T-cell (primary cell): ENCODE data around the gene TOMM7. TPM values are rescaled to one million over a fixed set of nuclear protein-coding genes. Genes with fewer than 3 reads are reported as not detected.

Experiments used
- ATAC-seq, 4 experiments: fragments of 200-7000 bp in 3 of 4; fragments of 150-1000 bp in 1 of 4; cut with Tn5 transposase; replicated peaks in 1 of 4; 1 replicate in 3 of 4; 2 replicates in 1 of 4; pipeline ENCODE4 v1.10.0; 2021; ENCODE audit warnings: moderate library complexity in 3 of 4, mild to moderate bottlenecking in 2 of 4, moderate number of reproducible peaks in 1 of 4
- CTCF ChIA-PET, 2 donors: fragments of 300-600 bp; sonication (Branson Sonifier 250); formaldehyde crosslinking; loops; one replicate each; lab custom pipeline; 2022; ENCODE audit warnings: antibody characterized with exemption in 2 of 2; lab: Charles Lee
- POLR2A ChIA-PET, 2 donors: fragments of 300-600 bp; sonication (Branson Sonifier 250); formaldehyde crosslinking; loops; one replicate each; lab custom pipeline; 2022; ENCODE audit warnings: antibody characterized with exemption in 2 of 2; lab: Charles Lee
- DNase-seq, 35 experiments: peaks; one replicate each; pipeline versions ENCODE4 v3.0.0 to v3.0.0-alpha.2; 2013 to 2023
- H3K27ac ChIP-seq: one replicate; pipeline ENCODE4 v1.5.1; 2013; ENCODE audit warnings: low read length
- H3K27me3 ChIP-seq, 2 experiments: replicated peaks in 1 of 2; 1 replicate in 1 of 2; 2 replicates in 1 of 2; pipeline versions ENCODE4 v1.6.1 to v1.7.0; 2013; ENCODE audit warnings: low read length in 1 of 2, mixed read lengths in 1 of 2; ENCODE audit not compliant: control insufficient read depth in 2 of 2, insufficient read depth in 2 of 2; ENCODE audit errors: extremely low read depth in 1 of 2
- H3K36me3 ChIP-seq, 2 donors: 1 replicate in 1 of 2; 2 replicates in 1 of 2; pipeline versions ENCODE4 v1.6.1 to v1.7.0; 2013; ENCODE audit warnings: low read length in 1 of 2; ENCODE audit not compliant: control insufficient read depth in 2 of 2, insufficient read depth in 1 of 2; ENCODE audit errors: extremely low read depth in 1 of 2
- H3K4me1 ChIP-seq, 2 experiments: 1 replicate in 1 of 2; 2 replicates in 1 of 2; pipeline versions ENCODE4 v1.6.1 to v1.7.0; 2013; ENCODE audit warnings: low read length in 2 of 2, mixed read lengths in 1 of 2; ENCODE audit not compliant: insufficient read depth in 2 of 2, control insufficient read depth in 1 of 2; ENCODE audit errors: extremely low read depth in 1 of 2
- H3K4me3 ChIP-seq, 2 donors: 1 replicate in 1 of 2; 2 replicates in 1 of 2; pipeline versions ENCODE4 v1.5.1 to v1.7.0; 2013; ENCODE audit warnings: mild to moderate bottlenecking in 2 of 2, low read length in 1 of 2, moderate library complexity in 1 of 2; ENCODE audit not compliant: control insufficient read depth in 1 of 2; ENCODE audit errors: extremely low read depth in 1 of 2
- H3K9me3 ChIP-seq: 2 replicates; pipeline ENCODE4 v1.7.0; 2013
- H3K27ac Mint-ChIP-seq, 2 donors: one replicate each; pipeline ENCODE4 v1.8.0; 2020 to 2021; ENCODE audit warnings: mild to moderate bottlenecking in 2 of 2, mixed read lengths in 2 of 2
- H3K27me3 Mint-ChIP-seq, 2 donors: one replicate each; pipeline ENCODE4 v1.8.0; 2021 to 2022; ENCODE audit warnings: mixed read lengths in 2 of 2
- H3K36me3 Mint-ChIP-seq: one replicate; pipeline ENCODE4 v1.8.0; 2021; ENCODE audit warnings: mixed read lengths
- H3K4me1 Mint-ChIP-seq, 3 donors: one replicate each; pipeline ENCODE4 v1.8.0; 2020 to 2022; ENCODE audit warnings: mixed read lengths in 3 of 3, mild to moderate bottlenecking in 1 of 3
- H3K4me3 Mint-ChIP-seq, 3 donors: one replicate each; pipeline ENCODE4 v1.8.0; 2020 to 2022; ENCODE audit warnings: mild to moderate bottlenecking in 3 of 3, mixed read lengths in 3 of 3, moderate library complexity in 3 of 3
- H3K9me3 Mint-ChIP-seq, 3 donors: one replicate each; pipeline ENCODE4 v1.8.0; 2020 to 2022; ENCODE audit warnings: mixed read lengths in 3 of 3
- WGBS: methylation state at CpG from one replicate; pipeline ENCODE4 v1.1.5; 2013; ENCODE audit warnings: missing lambda C conversion rate; ENCODE audit not compliant: insufficient coverage; 5-methylcytosine and 5-hydroxymethylcytosine counted together
- total RNA-seq, 35 experiments: library from RNA in 6 of 35; stranded (reverse) in 6 of 35; fragments of 120-200 nt in 1 of 35; gene quantifications; one replicate each; pipeline versions ENCODE4 v1.2.1 to v1.2.4 and lab custom pipeline; 2013 to 2026

TOMM7 gene
- total RNA-seq, 5 donors from 2014 or later (not counting 1 experiment from before 2014, with no cell fraction given), result 532 to 695 (median 613) TPM

- Mint-ChIP-seq H3K9me3 (no peaks in the 10 kb centered on the region), H3K36me3 (peaks cover 22% of the 10 kb centered on the region), H3K27ac (no peak overlapping the region), H3K27me3 (no peaks in the 10 kb centered on the region), H3K4me3 (no peak overlapping the region), H3K4me1 (peaks cover 10 to 16% (median 13%) of the 10 kb centered on the region in 3 donors)
- ATAC-seq (no peak), DNase-seq (no peak)
- H3K36me3 ChIP-seq, result peaks cover 3 to 11% of the 10 kb centered on the region in 2 donors
- ChIA-PET POLR2A (interaction anchor here in 1 of 2 donors (0.6 kb wide), 2 partner anchors 38 to 412 kb away, joined by 3 read pairs; partner anchors contain the start of gene TOMM7), CTCF (interaction anchor here (0.7 to 1.6 kb wide), 4 partner anchors 9 to 151 kb away, joined by 3 read pairs; no protein-coding TSS in a partner anchor)
- peaks cover under 1 to 6% of the 10 kb centered on the region in 2 experiments for H3K4me1 ChIP-seq
- H3K4me3 ChIP-seq, result no peak overlapping the region
- WGBS, result no CpG with 5 or more reads among the region's 2 CpGs
- no peaks in the 10 kb centered on the region for H3K27me3 ChIP-seq
- H3K9me3 ChIP-seq, result no peaks in the 10 kb centered on the region
- H3K27ac ChIP-seq, result no peak overlapping the region
Observed at GRCh38 chr7:22860337-22860736, 37.7 kb upstream of the TOMM7 start.

GRCh38 chr7:22859641-22860290, 37.1 kb upstream of the TOMM7 start:
- no peaks in the 10 kb centered on the region for H3K27me3 ChIP-seq
- peaks cover 4 to 12% of the 10 kb centered on the region in 2 experiments for H3K4me1 ChIP-seq
- no peak for ATAC-seq
- H3K27ac ChIP-seq, result no peak overlapping the region
- H3K36me3 ChIP-seq, result peaks cover 3 to 11% of the 10 kb centered on the region in 2 donors
- H3K4me1 Mint-ChIP-seq, result peaks cover 12 to 19% (median 18%) of the 10 kb centered on the region in 3 donors
- H3K4me3 Mint-ChIP-seq, result no peak overlapping the region
- DNase-seq, result no peak
- H3K9me3 ChIP-seq, result no peaks in the 10 kb centered on the region
- CTCF ChIA-PET, result interaction anchor here (0.7 to 1.3 kb wide), 3 partner anchors 10 to 151 kb away, joined by 3 read pairs; no protein-coding TSS in a partner anchor
- 100% methylated on average over 1 of the region's 4 CpGs for WGBS
- H3K27me3 Mint-ChIP-seq, result no peaks in the 10 kb centered on the region
- H3K36me3 Mint-ChIP-seq, result peaks cover 22% of the 10 kb centered on the region
- no peaks in the 10 kb centered on the region for H3K9me3 Mint-ChIP-seq
- H3K27ac Mint-ChIP-seq, result no peak overlapping the region
- POLR2A ChIA-PET, result interaction anchor here in 1 of 2 donors (0.6 kb wide), 2 partner anchors 37 to 413 kb away, joined by 3 read pairs; partner anchors contain the start of gene TOMM7
- no peak overlapping the region for H3K4me3 ChIP-seq

- Histone ChIP-seq H3K9me3 (no peaks in the 10 kb centered on the region), H3K4me3 (no peak overlapping the region), H3K4me1 (peaks cover 4 to 18% of the 10 kb centered on the region in 2 experiments), H3K27me3 (no peaks in the 10 kb centered on the region), H3K36me3 (peaks cover 3 to 11% of the 10 kb centered on the region in 2 donors), H3K27ac (no peak overlapping the region)
- DNase-seq, result no peak
- 86% methylated on average over 8 of the region's 10 CpGs for WGBS
- POLR2A ChIA-PET, result interaction anchor here in 1 of 2 donors (1.1 kb wide), 1 partner anchor 36 kb away, joined by 3 read pairs; the partner anchor contains the start of gene TOMM7
- ATAC-seq, result no peak
- H3K27ac Mint-ChIP-seq, result no peak overlapping the region
- H3K27me3 Mint-ChIP-seq, result no peaks in the 10 kb centered on the region
- no peaks in the 10 kb centered on the region for H3K9me3 Mint-ChIP-seq
- peaks cover 14 to 18% (median 17%) of the 10 kb centered on the region in 3 donors for H3K4me1 Mint-ChIP-seq
- CTCF ChIA-PET, result no interaction called here
- H3K36me3 Mint-ChIP-seq, result peaks cover 20% of the 10 kb centered on the region
- no peak overlapping the region for H3K4me3 Mint-ChIP-seq
Observed at GRCh38 chr7:22858640-22859561, 36.3 kb upstream of the TOMM7 start.

- no peak overlapping the region for H3K4me3 Mint-ChIP-seq
Observed at GRCh38 chr7:22858274-22858639, 35.6 kb upstream of the TOMM7 start.

GRCh38 chr7:22856416-22856815, 33.8 kb upstream of the TOMM7 start:
- Mint-ChIP-seq H3K4me1 (peaks cover 20 to 24% (median 23%) of the 10 kb centered on the region in 3 donors), H3K9me3 (no peaks in the 10 kb centered on the region), H3K27ac (peak overlapping the region in 1 of 2 donors; percentile 36), H3K4me3 (no peak overlapping the region), H3K36me3 (peaks cover 17% of the 10 kb centered on the region), H3K27me3 (peaks cover 0 to 1% of the 10 kb centered on the region in 2 donors)
- Histone ChIP-seq H3K4me1 (peaks cover 4 to 25% of the 10 kb centered on the region in 2 experiments), H3K27me3 (no peaks in the 10 kb centered on the region), H3K27ac (no peak overlapping the region), H3K9me3 (no peaks in the 10 kb centered on the region), H3K4me3 (no peak overlapping the region), H3K36me3 (peaks cover 3 to 11% of the 10 kb centered on the region in 2 donors)
- CTCF ChIA-PET, result interaction anchor here (0.6 to 2.2 kb wide), 8 partner anchors 34 to 1738 kb away, joined by 3 to 10 read pairs (median 5); partner anchors contain the start of gene TOMM7 (in 1 of the 2)
- DNase-seq, result no peak
- ATAC-seq, result no peak
- POLR2A ChIA-PET, result interaction anchor here (0.6 to 0.7 kb wide), 2 partner anchors 324 to 456 kb away, joined by 4 to 5 read pairs; no protein-coding TSS in a partner anchor
- WGBS, result no CpG with 5 or more reads among the region's 2 CpGs

More at GRCh38 chr7:22858274-22858639, 35.6 kb upstream of the TOMM7 start:
- no peak overlapping the region for H3K27ac ChIP-seq
- peaks cover 17% of the 10 kb centered on the region for H3K36me3 Mint-ChIP-seq
- H3K9me3 Mint-ChIP-seq, result no peaks in the 10 kb centered on the region
- H3K27me3 ChIP-seq, result no peaks in the 10 kb centered on the region
- peaks cover 3 to 11% of the 10 kb centered on the region in 2 donors for H3K36me3 ChIP-seq
- no peak overlapping the region for H3K27ac Mint-ChIP-seq
- DNase-seq, result no peak
- ATAC-seq, result no peak
- no peak overlapping the region for H3K4me3 ChIP-seq
- no CpG with 5 or more reads among the region's 1 CpG for WGBS
- CTCF ChIA-PET, result no interaction called here
- no peaks in the 10 kb centered on the region for H3K9me3 ChIP-seq
- peaks cover 20 to 23% (median 22%) of the 10 kb centered on the region in 3 donors for H3K4me1 Mint-ChIP-seq
- peaks cover 4 to 24% of the 10 kb centered on the region in 2 experiments for H3K4me1 ChIP-seq
- no peaks in the 10 kb centered on the region for H3K27me3 Mint-ChIP-seq
- POLR2A ChIA-PET, result interaction anchor here in 1 of 2 donors (1.1 kb wide), 1 partner anchor 36 kb away, joined by 3 read pairs; the partner anchor contains the start of gene TOMM7
